ENCODE results near the gene COL24A1. TPM values are rescaled to one million over a fixed set of nuclear protein-coding genes. Genes with fewer than 3 reads are reported as not detected.

Gene COL24A1
- total RNA-seq, 1 experiment from 2014 or later, result 0.15 TPM

- no peak overlapping the region for H3K4me3 ChIP-seq (ENCODE audit: low read depth, low read length, poor library complexity, severe bottlenecking)
- no peak overlapping the region for H3K27ac ChIP-seq (ENCODE audit: low read depth, low read length, poor library complexity, severe bottlenecking)
- POLR2A ChIA-PET (ENCODE audit: low non-redundant PET), result interaction anchor here (0.6 to 0.7 kb wide), 2 partner anchors 10 to 742 kb away, joined by 3 to 4 read pairs; no protein-coding TSS in a partner anchor
- intact Hi-C loops (cut with micrococcal nuclease; ENCODE audit: unreplicated experiment), result no loop called here
- no peaks in the 10 kb centered on the region for H3K27me3 ChIP-seq (replicated peaks; ENCODE audit: insufficient read depth, low read depth, low read length, poor library complexity)
- no peaks in the 10 kb centered on the region for H3K9me3 ChIP-seq (ENCODE audit: low read depth, low read length, poor library complexity, severe bottlenecking)
- no TSS peak for BruUV-seq (replicated peaks)
- no peaks in the 10 kb centered on the region for H3K36me3 ChIP-seq (ENCODE audit: insufficient read depth, low read length, poor library complexity, severe bottlenecking)
- peak; percentile 23 for DNase-seq (ENCODE audit: low spot score)
- CTCF ChIA-PET, result no interaction called here
- H3K4me1 ChIP-seq (ENCODE audit: insufficient read depth, low read length, poor library complexity, severe bottlenecking), result peaks cover 9% of the 10 kb centered on the region
- TF ChIP-seq EZH2 (IDR thresholded peaks at IDR 0.05; ENCODE audit: borderline replicate concordance, low read depth, low read length, poor library complexity, severe bottlenecking) (no peak), CTCF (conservative IDR thresholded peaks at IDR 0.05; ENCODE audit: low read depth, low read length) (no peak)
Measured at GRCh38 chr1:86195281-86195680, 38.7 kb upstream of the COL24A1 start.

GRCh38 chr1:86194491-86195034 lies 38.0 kb upstream of the COL24A1 start:
- Histone ChIP-seq H3K36me3 (ENCODE audit: insufficient read depth, low read length, poor library complexity, severe bottlenecking) (no peaks in the 10 kb centered on the region), H3K27me3 (replicated peaks; ENCODE audit: insufficient read depth, low read depth, low read length, poor library complexity) (no peaks in the 10 kb centered on the region), H3K9me3 (ENCODE audit: low read depth, low read length, poor library complexity, severe bottlenecking) (no peaks in the 10 kb centered on the region), H3K4me1 (ENCODE audit: insufficient read depth, low read length, poor library complexity, severe bottlenecking) (peaks cover 9% of the 10 kb centered on the region), H3K4me3 (ENCODE audit: low read depth, low read length, poor library complexity, severe bottlenecking) (no peak overlapping the region), H3K27ac (ENCODE audit: low read depth, low read length, poor library complexity, severe bottlenecking) (no peak overlapping the region)
- no TSS peak for BruUV-seq (replicated peaks)
- intact Hi-C loops (cut with micrococcal nuclease; ENCODE audit: unreplicated experiment), result no loop called here
- no peak for TF ChIP-seq CTCF (conservative IDR thresholded peaks at IDR 0.05; ENCODE audit: low read depth, low read length)
- TF ChIP-seq EZH2 (IDR thresholded peaks at IDR 0.05; ENCODE audit: borderline replicate concordance, low read depth, low read length, poor library complexity, severe bottlenecking), result no peak
- DNase-seq (ENCODE audit: low spot score), result no peak
- ChIA-PET POLR2A (ENCODE audit: low non-redundant PET) (interaction anchor here (0.5 to 0.6 kb wide), 2 partner anchors 703 to 742 kb away, joined by 4 read pairs; no protein-coding TSS in a partner anchor), CTCF (no interaction called here)

GRCh38 chr1:86192417-86192816 lies 35.8 kb upstream of the COL24A1 start:
- CTCF ChIA-PET, result no interaction called here
- BruUV-seq (replicated peaks), result no TSS peak

More at GRCh38 chr1:86192417-86192816, 35.8 kb upstream of the COL24A1 start:
- POLR2A ChIA-PET (ENCODE audit: low non-redundant PET), result no interaction called here
- no peak for DNase-seq (ENCODE audit: low spot score)
- no peak for TF ChIP-seq CTCF (conservative IDR thresholded peaks at IDR 0.05; ENCODE audit: low read depth, low read length)
- no peak for TF ChIP-seq EZH2 (IDR thresholded peaks at IDR 0.05; ENCODE audit: borderline replicate concordance, low read depth, low read length, poor library complexity, severe bottlenecking)
- intact Hi-C loops (cut with micrococcal nuclease; ENCODE audit: unreplicated experiment), result no loop called here
- Histone ChIP-seq H3K27me3 (replicated peaks; ENCODE audit: insufficient read depth, low read depth, low read length, poor library complexity) (no peaks in the 10 kb centered on the region), H3K9me3 (ENCODE audit: low read depth, low read length, poor library complexity, severe bottlenecking) (no peaks in the 10 kb centered on the region), H3K4me1 (ENCODE audit: insufficient read depth, low read length, poor library complexity, severe bottlenecking) (peaks cover 9% of the 10 kb centered on the region), H3K4me3 (ENCODE audit: low read depth, low read length, poor library complexity, severe bottlenecking) (no peak overlapping the region), H3K27ac (ENCODE audit: low read depth, low read length, poor library complexity, severe bottlenecking) (no peak overlapping the region), H3K36me3 (ENCODE audit: insufficient read depth, low read length, poor library complexity, severe bottlenecking) (no peaks in the 10 kb centered on the region)

Data from A673 (cell line).